ENCODE measurements around the gene DTD1.
A peak's percentile ranks its signal among the peaks of the same experiment; 100 is the strongest.

The DTD1 gene

GRCh38 chr20:18698735-18699380, 111.0 kb downstream of the DTD1 start:
- peaks cover 5% of the 10 kb centered on the region for H3K4me1 ChIP-seq (ENCODE audit: insufficient read depth, poor library complexity, severe bottlenecking)
- H3K9me3 ChIP-seq (ENCODE audit: severe bottlenecking), result no peaks in the 10 kb centered on the region
- no peak overlapping the region for H3K27ac ChIP-seq (ENCODE audit: poor library complexity, severe bottlenecking)
- no peaks in the 10 kb centered on the region for H3K36me3 ChIP-seq (ENCODE audit: low read depth)
- ATAC-seq (ENCODE audit: low read depth) (no peak), DNase-seq (ENCODE audit: low spot score) (no peak)
- H3K4me3 ChIP-seq (ENCODE audit: severe bottlenecking), result no peak overlapping the region
- no peak for TF ChIP-seq CTCF (IDR thresholded peaks at IDR 0.05; ENCODE audit: poor library complexity, severe bottlenecking)
- no peaks in the 10 kb centered on the region for H3K27me3 ChIP-seq (ENCODE audit: insufficient read depth, poor library complexity, severe bottlenecking)

- DNase-seq (ENCODE audit: low spot score), result no peak
- H3K27me3 ChIP-seq (ENCODE audit: insufficient read depth, poor library complexity, severe bottlenecking), result no peaks in the 10 kb centered on the region
- peaks cover 5% of the 10 kb centered on the region for H3K4me1 ChIP-seq (ENCODE audit: insufficient read depth, poor library complexity, severe bottlenecking)
- H3K4me3 ChIP-seq (ENCODE audit: severe bottlenecking), result no peak overlapping the region
- H3K9me3 ChIP-seq (ENCODE audit: severe bottlenecking), result no peaks in the 10 kb centered on the region
- H3K27ac ChIP-seq (ENCODE audit: poor library complexity, severe bottlenecking), result no peak overlapping the region
- no peak for ATAC-seq (ENCODE audit: low read depth)
- no peak for TF ChIP-seq CTCF (IDR thresholded peaks at IDR 0.05; ENCODE audit: poor library complexity, severe bottlenecking)
- no peaks in the 10 kb centered on the region for H3K36me3 ChIP-seq (ENCODE audit: low read depth)
Observed at GRCh38 chr20:18701969-18702368, 114.1 kb downstream of the DTD1 start.

GRCh38 chr20:18702736-18703135, 114.9 kb downstream of the DTD1 start:
- no peaks in the 10 kb centered on the region for H3K36me3 ChIP-seq (ENCODE audit: low read depth)
- H3K27me3 ChIP-seq (ENCODE audit: insufficient read depth, poor library complexity, severe bottlenecking), result no peaks in the 10 kb centered on the region
- H3K9me3 ChIP-seq (ENCODE audit: severe bottlenecking), result no peaks in the 10 kb centered on the region
- DNase-seq (ENCODE audit: low spot score) (no peak), ATAC-seq (ENCODE audit: low read depth) (peak; percentile 73; the same call in 2 of the 3 replicates)
- no peak overlapping the region for H3K4me3 ChIP-seq (ENCODE audit: severe bottlenecking)
- no peak for TF ChIP-seq CTCF (IDR thresholded peaks at IDR 0.05; ENCODE audit: poor library complexity, severe bottlenecking)
- H3K4me1 ChIP-seq (ENCODE audit: insufficient read depth, poor library complexity, severe bottlenecking), result peaks cover 5% of the 10 kb centered on the region
- H3K27ac ChIP-seq (ENCODE audit: poor library complexity, severe bottlenecking), result no peak overlapping the region

- DNase-seq (ENCODE audit: low spot score) (no peak), ATAC-seq (ENCODE audit: low read depth) (no peak)
- no peak overlapping the region for H3K27ac ChIP-seq (ENCODE audit: poor library complexity, severe bottlenecking)
Observed at GRCh38 chr20:18705490-18705889, 117.6 kb downstream of the DTD1 start.

More at GRCh38 chr20:18705490-18705889, 117.6 kb downstream of the DTD1 start:
- no peak overlapping the region for H3K4me3 ChIP-seq (ENCODE audit: severe bottlenecking)
- no peaks in the 10 kb centered on the region for H3K36me3 ChIP-seq (ENCODE audit: low read depth)
- no peaks in the 10 kb centered on the region for H3K9me3 ChIP-seq (ENCODE audit: severe bottlenecking)
- TF ChIP-seq CTCF (IDR thresholded peaks at IDR 0.05; ENCODE audit: poor library complexity, severe bottlenecking), result no peak
- no peaks in the 10 kb centered on the region for H3K27me3 ChIP-seq (ENCODE audit: insufficient read depth, poor library complexity, severe bottlenecking)
- H3K4me1 ChIP-seq (ENCODE audit: insufficient read depth, poor library complexity, severe bottlenecking), result peaks cover 5% of the 10 kb centered on the region
